Stimulated activated CD8-positive, alpha-beta memory T cell treated with anti-CD3 and anti-CD28 coated beads, Interleukin-15, amount 100 ng/mL, for 4 hours (primary cell): ENCODE results near the gene ADAMTS16.

Experiments used
- DNase-seq, 2 donors: peaks; one replicate each; pipeline ENCODE4 v3.0.0-alpha.2; 2020; ENCODE audit warnings: low read depth in 2 of 2

Gene ADAMTS16

GRCh38 chr5:5315068-5315980 lies 175.2 kb downstream of the ADAMTS16 start:
- no peak for DNase-seq

GRCh38 chr5:5316334-5316733 lies 176.2 kb downstream of the ADAMTS16 start:
- DNase-seq, result no peak

- DNase-seq, result no peak
These were observed 177.8 kb downstream of the ADAMTS16 start for GRCh38 chr5:5317976-5318375.

- DNase-seq, result no peak
These were observed 178.5 kb downstream of the ADAMTS16 start for GRCh38 chr5:5318426-5319190.

- no peak for DNase-seq
These were observed 180.1 kb downstream of the ADAMTS16 start for GRCh38 chr5:5320062-5320805.

GRCh38 chr5:5321137-5321536 lies 181.0 kb downstream of the ADAMTS16 start:
- no peak for DNase-seq

GRCh38 chr5:5323551-5323950 lies 183.4 kb downstream of the ADAMTS16 start:
- no peak for DNase-seq

- no peak for DNase-seq
These were observed 186.1 kb downstream of the ADAMTS16 start for GRCh38 chr5:5326115-5326758.

GRCh38 chr5:5327126-5327525 lies 187.0 kb downstream of the ADAMTS16 start:
- DNase-seq, result no peak

GRCh38 chr5:5330728-5331452 lies 190.8 kb downstream of the ADAMTS16 start:
- DNase-seq, result no peak

- no peak for DNase-seq
These were observed 191.7 kb downstream of the ADAMTS16 start for GRCh38 chr5:5331848-5332247.

- DNase-seq, result no peak
These were observed 192.2 kb downstream of the ADAMTS16 start for GRCh38 chr5:5332287-5332686.

- DNase-seq, result no peak
These were observed 195.0 kb downstream of the ADAMTS16 start for GRCh38 chr5:5335107-5335506.

GRCh38 chr5:5335700-5336264 lies 195.7 kb downstream of the ADAMTS16 start:
- no peak for DNase-seq

- no peak for DNase-seq
These were observed 199.1 kb downstream of the ADAMTS16 start for GRCh38 chr5:5339257-5339656.

GRCh38 chr5:5340206-5340729 lies 200.1 kb downstream of the ADAMTS16 start:
- no peak for DNase-seq

- no peak for DNase-seq
These were observed 201.6 kb downstream of the ADAMTS16 start for GRCh38 chr5:5341531-5342292.

- DNase-seq, result no peak
These were observed 202.7 kb downstream of the ADAMTS16 start for GRCh38 chr5:5342784-5343183.

- DNase-seq, result no peak
These were observed 203.4 kb downstream of the ADAMTS16 start for GRCh38 chr5:5343568-5343967.
